Measurements from ENCODE around the gene USP13.

DNA sequence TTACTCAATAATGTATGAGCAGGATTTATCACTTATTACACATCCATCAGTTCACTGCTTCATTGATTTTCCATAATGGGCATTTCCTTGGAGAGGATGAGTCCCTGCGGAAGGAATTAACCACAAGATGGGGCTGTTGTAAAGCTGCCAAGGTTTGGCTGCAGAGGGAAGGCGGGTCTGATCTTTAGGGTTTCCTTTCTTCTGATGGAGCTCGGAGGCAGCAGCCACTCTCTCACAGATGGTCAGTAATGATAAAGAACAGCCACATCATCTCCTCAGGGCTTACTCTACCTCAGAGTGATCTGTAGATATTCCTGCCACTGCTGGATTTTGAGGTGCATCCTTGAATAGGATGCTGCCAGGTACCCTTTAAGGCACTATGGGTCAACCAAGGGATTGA is 115.2 kb downstream of the USP13 start:
- TF ChIP-seq, protein P1, sequence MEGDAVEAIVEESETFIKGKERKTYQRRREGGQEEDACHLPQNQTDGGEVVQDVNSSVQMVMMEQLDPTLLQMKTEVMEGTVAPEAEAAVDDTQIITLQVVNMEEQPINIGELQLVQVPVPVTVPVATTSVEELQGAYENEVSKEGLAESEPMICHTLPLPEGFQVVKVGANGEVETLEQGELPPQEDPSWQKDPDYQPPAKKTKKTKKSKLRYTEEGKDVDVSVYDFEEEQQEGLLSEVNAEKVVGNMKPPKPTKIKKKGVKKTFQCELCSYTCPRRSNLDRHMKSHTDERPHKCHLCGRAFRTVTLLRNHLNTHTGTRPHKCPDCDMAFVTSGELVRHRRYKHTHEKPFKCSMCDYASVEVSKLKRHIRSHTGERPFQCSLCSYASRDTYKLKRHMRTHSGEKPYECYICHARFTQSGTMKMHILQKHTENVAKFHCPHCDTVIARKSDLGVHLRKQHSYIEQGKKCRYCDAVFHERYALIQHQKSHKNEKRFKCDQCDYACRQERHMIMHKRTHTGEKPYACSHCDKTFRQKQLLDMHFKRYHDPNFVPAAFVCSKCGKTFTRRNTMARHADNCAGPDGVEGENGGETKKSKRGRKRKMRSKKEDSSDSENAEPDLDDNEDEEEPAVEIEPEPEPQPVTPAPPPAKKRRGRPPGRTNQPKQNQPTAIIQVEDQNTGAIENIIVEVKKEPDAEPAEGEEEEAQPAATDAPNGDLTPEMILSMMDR (IDR thresholded peaks at IDR 0.05) = peak in 1 of 3 experiments; percentile 9
- no peak for TF ChIP-seq POLR2A (IDR thresholded peaks at IDR 0.05)

All from testis (tissue), 2 donors.